WI38 (cell line): ENCODE results near the gene ITSN1.
"Not testable (repeated sequence)": the region's sequence is repeated elsewhere in the genome, so short reads cannot be mapped to it uniquely, and the experiment has no call there.

ENCODE experiments used
- H3K4me3 ChIP-seq: 2 replicates; pipeline ENCODE4 v1.5.1; 2011; ENCODE audit warnings: low read depth, mild to moderate bottlenecking, control low read depth, low read length
- CTCF ChIP-seq: IDR thresholded peaks from 2 replicates; pipeline ENCODE4 v1.5.1; 2012; ENCODE audit warnings: low read depth, mild to moderate bottlenecking, control low read depth, low read length

ITSN1 gene

GRCh38 chr21:33642027-33642895 is at the start of gene ITSN1:
TSS of gene ITSN1 (plus strand) at chr21:33642501. CDS start at chr21:33718829, 76,328 bp downstream.
- TF ChIP-seq CTCF = no peak
- peak within 1 kb of the TSS; percentile 64 for H3K4me3 ChIP-seq

DNA sequence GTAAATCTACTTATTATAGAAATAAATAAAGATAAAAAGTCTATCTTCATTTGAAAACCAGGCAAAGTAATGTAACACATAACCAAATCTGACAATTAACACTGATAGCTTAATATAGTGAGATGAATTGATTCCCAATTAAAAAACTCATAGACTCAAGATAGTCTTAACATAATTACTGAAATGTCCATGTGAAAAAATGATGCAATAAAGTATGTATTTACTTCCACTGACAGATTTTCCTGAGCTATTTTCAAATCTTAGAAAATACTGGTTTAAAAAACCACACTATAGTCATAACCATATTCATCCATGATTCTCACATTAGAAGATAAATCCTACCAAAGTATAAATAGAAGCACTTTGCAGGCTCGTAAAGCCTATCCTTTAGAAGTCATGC is 44.2 kb upstream of the ITSN1 start:
- no peak overlapping the region for H3K4me3 ChIP-seq
- no peak for TF ChIP-seq CTCF

GRCh38 chr21:33608559-33608958 is 33.7 kb upstream of the ITSN1 start:
- H3K4me3 ChIP-seq = no peak overlapping the region
- TF ChIP-seq CTCF = no peak

DNA sequence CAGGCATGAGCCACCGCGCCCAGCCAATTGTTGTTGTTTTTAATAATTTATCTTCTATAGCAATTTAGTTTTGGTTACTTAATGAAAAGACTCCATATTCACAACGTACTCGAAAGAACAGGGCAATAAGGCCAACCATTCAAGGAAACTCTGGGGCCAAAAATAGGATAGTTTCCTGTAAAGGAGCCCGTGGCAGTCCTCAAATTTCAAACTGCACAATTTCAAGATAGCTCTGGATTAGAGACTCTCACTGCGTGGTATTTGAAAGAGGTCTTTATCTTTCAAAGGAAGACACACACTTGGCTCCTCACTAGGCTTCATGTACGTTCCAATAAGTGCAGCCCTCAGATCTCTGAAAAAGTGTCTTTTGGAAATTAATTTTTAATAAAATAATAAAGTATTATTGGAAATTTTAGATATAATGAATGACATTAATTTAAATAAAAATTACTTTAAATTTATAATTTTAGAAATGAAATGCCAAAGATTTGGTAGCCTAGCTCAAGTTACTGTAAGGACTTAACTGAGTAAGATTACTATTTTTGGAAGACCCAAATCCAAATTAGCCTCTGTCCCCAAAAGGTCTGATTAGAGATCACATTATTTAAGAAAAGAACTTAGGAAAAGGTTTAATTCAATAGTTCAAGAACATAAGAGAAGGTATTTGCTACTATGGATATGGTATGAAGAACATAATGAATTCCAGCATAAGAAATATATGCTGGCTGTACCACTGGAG is 31.1 kb upstream of the ITSN1 start:
- no peak for TF ChIP-seq CTCF
- H3K4me3 ChIP-seq = no peak overlapping the region

GRCh38 chr21:33617565-33617964 is 24.7 kb upstream of the ITSN1 start:
- not testable (repeated sequence) for H3K4me3 ChIP-seq

DNA sequence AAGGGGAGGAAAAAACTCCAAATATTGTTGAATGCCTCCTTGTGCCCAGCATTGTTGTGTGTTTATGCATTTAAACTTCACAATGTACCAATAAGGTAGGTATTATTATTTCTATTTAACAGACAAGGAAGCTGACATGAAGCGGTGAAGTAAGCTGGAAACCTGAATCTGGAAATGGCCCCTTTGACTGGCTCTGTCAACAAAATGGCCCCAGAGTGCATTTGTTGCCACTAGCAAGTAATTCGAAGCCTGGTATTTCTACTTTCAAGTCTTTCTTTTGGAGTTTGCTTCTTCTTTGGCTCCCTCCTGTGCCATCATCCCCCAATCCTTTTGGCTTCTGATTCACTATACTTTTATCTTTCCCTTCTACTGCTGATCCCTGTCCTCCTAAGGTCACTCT is 23.9 kb upstream of the ITSN1 start:
- TF ChIP-seq CTCF = no peak

GRCh38 chr21:33619726-33620125 is 22.6 kb upstream of the ITSN1 start:
- no peak for TF ChIP-seq CTCF
- H3K4me3 ChIP-seq = no peak overlapping the region

More for the DNA sequence above, 23.9 kb upstream of the ITSN1 start:
- H3K4me3 ChIP-seq = no peak overlapping the region
